Astrocyte (in vitro differentiated cells and primary cell): ENCODE data around the gene TNFSF13. TPM values are rescaled to one million over a fixed set of nuclear protein-coding genes. Genes with fewer than 3 reads are reported as not detected.
A peak's percentile ranks its signal among the peaks of the same experiment; 100 is the strongest.

Experiments
- DNase-seq: peaks from one replicate; pipeline ENCODE4 v3.0.0-alpha.2; 2010; ENCODE audit warnings: low read depth
- FAIRE-seq: peaks from 2 replicates; lab custom pipeline; 2011; peaks lifted over from hg19 to GRCh38; lab: Jason Lieb, UNC
- H2AFZ ChIP-seq: 2 replicates; pipeline ENCODE4 v1.6.0; 2012; ENCODE audit warnings: low read depth, low read length, inconsistent platforms
- H3K27ac ChIP-seq: 2 replicates; pipeline ENCODE4 v1.5.1; 2011; ENCODE audit warnings: low read depth, low read length, inconsistent platforms
- H3K27me3 ChIP-seq: 2 replicates; pipeline ENCODE4 v1.6.0; 2011; ENCODE audit warnings: low read length, inconsistent platforms; ENCODE audit not compliant: insufficient read depth
- H3K36me3 ChIP-seq: 2 replicates; pipeline ENCODE4 v1.5.1; 2011; ENCODE audit warnings: low read length, inconsistent platforms; ENCODE audit not compliant: insufficient read depth
- H3K4me1 ChIP-seq: 2 replicates; pipeline ENCODE4 v1.5.1; 2011; ENCODE audit warnings: low read length, inconsistent platforms; ENCODE audit not compliant: insufficient read depth
- H3K4me2 ChIP-seq: 2 replicates; pipeline ENCODE4 v1.6.0; 2012; ENCODE audit warnings: low read length, inconsistent platforms
- H3K4me3 ChIP-seq: 2 replicates; pipeline ENCODE4 v1.5.1; 2011; ENCODE audit warnings: low read depth, mild to moderate bottlenecking, low read length, inconsistent platforms; ENCODE audit not compliant: insufficient read depth
- H3K79me2 ChIP-seq: 2 replicates; pipeline ENCODE4 v1.6.0; 2012; ENCODE audit warnings: mild to moderate bottlenecking, low read length, inconsistent platforms; ENCODE audit not compliant: insufficient read depth
- H3K9ac ChIP-seq: 2 replicates; pipeline ENCODE4 v1.6.0; 2012; ENCODE audit warnings: mild to moderate bottlenecking, low read length, inconsistent platforms
- H3K9me3 ChIP-seq: 2 replicates; pipeline ENCODE4 v1.5.1; 2012; ENCODE audit warnings: low read depth, mild to moderate bottlenecking, low read length, inconsistent platforms; ENCODE audit not compliant: insufficient read depth
- H4K20me1 ChIP-seq: 2 replicates; pipeline ENCODE4 v1.6.0; 2012; ENCODE audit warnings: low read length, inconsistent platforms; ENCODE audit not compliant: insufficient read depth
- H3K27ac Mint-ChIP-seq: one replicate; pipeline ENCODE4 v1.8.0; 2021; ENCODE audit warnings: mild to moderate bottlenecking, mixed read lengths; ENCODE audit not compliant: unreplicated experiment
- H3K27me3 Mint-ChIP-seq: one replicate; pipeline ENCODE4 v1.8.0; 2021; ENCODE audit warnings: low read depth, mixed read lengths; ENCODE audit not compliant: unreplicated experiment
- H3K36me3 Mint-ChIP-seq: one replicate; pipeline ENCODE4 v1.8.0; 2021; ENCODE audit warnings: low read depth, mixed read lengths; ENCODE audit not compliant: unreplicated experiment
- H3K4me1 Mint-ChIP-seq: one replicate; pipeline ENCODE4 v1.8.0; 2021; ENCODE audit warnings: low read depth, mixed read lengths; ENCODE audit not compliant: unreplicated experiment
- H3K4me3 Mint-ChIP-seq: one replicate; pipeline ENCODE4 v1.8.0; 2021; ENCODE audit warnings: mild to moderate bottlenecking, moderate library complexity, mixed read lengths; ENCODE audit not compliant: unreplicated experiment
- H3K9me3 Mint-ChIP-seq: one replicate; pipeline ENCODE4 v1.8.0; 2021; ENCODE audit warnings: mild to moderate bottlenecking, mixed read lengths; ENCODE audit not compliant: unreplicated experiment
- CTCF ChIP-seq: IDR thresholded peaks from 2 replicates; pipeline ENCODE4 v1.5.1; 2011; ENCODE audit warnings: low read depth, mild to moderate bottlenecking, inconsistent platforms, low read length, moderate library complexity; ENCODE audit not compliant: insufficient read depth
- EZH2 ChIP-seq: IDR thresholded peaks from 2 replicates; pipeline ENCODE4 v1.6.1; 2012; ENCODE audit warnings: mild to moderate bottlenecking, low read length, inconsistent platforms; ENCODE audit not compliant: insufficient read depth
- total RNA-seq: library from RNA; stranded (reverse); gene quantifications from 2 replicates; pipeline ENCODE4 v1.2.1, GENCODE V29; 2021

Gene TNFSF13
- total RNA-seq, 1 donor from 2014 or later: 0.93 TPM

DNA sequence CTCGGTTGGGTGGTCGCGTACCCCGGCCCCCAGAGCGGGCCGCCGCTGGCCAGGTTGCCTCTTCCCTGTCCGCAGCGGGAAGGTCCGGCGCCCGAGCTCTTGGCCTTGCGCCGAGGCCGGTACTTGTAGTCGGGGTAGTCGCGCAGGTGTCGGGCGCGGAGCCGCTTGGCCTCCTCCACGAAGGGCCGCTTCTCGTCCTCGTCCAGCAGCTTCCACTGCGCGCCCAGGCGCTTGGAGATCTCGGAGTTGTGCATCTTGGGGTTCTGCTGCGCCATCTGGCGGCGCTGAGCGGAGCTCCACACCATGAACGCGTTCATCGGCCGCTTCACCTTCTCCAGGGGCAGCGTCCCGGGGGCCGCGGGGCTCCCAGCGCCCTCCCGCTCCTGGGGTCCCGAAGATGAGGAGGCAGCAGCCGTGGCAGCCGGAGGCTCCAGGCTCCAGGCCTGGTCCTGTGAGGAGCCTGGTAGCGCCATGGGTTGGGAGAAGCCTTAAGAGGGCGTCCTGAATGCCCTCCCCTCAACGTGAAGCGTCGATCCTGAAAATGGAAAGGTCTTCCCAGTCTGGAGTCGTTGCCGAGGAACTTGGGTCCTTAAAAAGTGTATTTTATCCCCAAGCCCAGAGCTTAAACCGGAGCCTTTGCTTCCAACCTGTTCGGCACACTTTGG lies 30.8 kb downstream of the TNFSF13 start:
- TF ChIP-seq EZH2 (no peak), CTCF (peak; percentile 56)
- peak overlapping the region; percentile 68 for H3K9ac ChIP-seq
- peak overlapping the region; percentile 22 for H3K27ac ChIP-seq
- Mint-ChIP-seq H3K27ac (no peak overlapping the region), H3K36me3 (peaks cover 24% of the 10 kb centered on the region), H3K27me3 (no peaks in the 10 kb centered on the region), H3K9me3 (no peaks in the 10 kb centered on the region), H3K4me1 (peaks cover 47% of the 10 kb centered on the region), H3K4me3 (peak overlapping the region; percentile 14)
- H3K4me2 ChIP-seq: peak overlapping the region; percentile 81
- H3K4me1 ChIP-seq: peaks cover 52% of the 10 kb centered on the region
- FAIRE-seq (no peak), DNase-seq (peak; percentile 61)
- H3K36me3 ChIP-seq: peaks cover 17% of the 10 kb centered on the region
- H3K27me3 ChIP-seq: no peaks in the 10 kb centered on the region
- no peak overlapping the region for H3K4me3 ChIP-seq
- H3K79me2 ChIP-seq: peaks cover 42% of the 10 kb centered on the region
- H3K9me3 ChIP-seq: no peaks in the 10 kb centered on the region
- peaks cover 41% of the 10 kb centered on the region for H4K20me1 ChIP-seq
- H2AFZ ChIP-seq: no peak overlapping the region

DNA sequence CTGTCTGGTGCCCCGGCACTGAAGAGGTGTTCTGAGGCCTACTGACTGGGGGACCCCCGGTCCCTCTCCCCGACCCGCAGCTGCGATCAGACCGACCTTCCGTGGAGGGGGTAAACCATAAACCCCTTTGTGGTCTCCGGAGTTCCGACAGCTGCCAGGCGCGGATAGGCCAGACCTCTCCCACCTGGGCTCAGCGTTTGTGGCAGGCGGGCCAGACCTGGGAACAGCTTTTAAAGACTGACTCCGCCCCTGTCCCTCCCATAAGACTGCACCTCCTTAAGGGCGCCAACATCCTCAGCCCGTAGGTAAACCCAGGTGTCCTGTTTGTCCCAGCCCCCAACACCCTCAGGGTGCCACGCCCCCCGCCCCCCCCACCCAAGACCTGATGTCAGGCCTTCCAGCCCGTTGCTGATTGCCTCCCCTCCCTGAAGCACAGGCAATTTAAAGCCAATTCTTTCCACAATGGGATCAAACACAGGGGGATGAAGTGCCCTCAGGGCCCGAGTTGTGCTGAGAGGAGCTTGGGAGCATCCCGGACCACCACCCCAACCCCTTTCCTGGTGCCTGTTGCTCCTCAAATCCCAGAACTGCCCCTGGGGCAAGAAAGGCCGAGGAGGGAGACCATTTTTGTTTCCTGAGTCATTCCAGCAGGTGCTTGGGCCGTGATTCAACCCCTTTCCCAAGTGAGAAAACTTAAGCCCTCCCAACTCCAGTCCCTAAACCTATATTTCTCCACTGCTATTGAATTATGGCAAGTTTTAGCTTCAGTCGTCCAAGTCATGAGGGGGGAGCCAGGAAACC lies 31.5 kb downstream of the TNFSF13 start, which contains the start of gene SOX15:
TSS of gene SOX15 (minus strand) at position 204 of the 801 bp plus-strand sequence. CDS start 418 bp downstream, outside the sequence.
- peaks cover 25% of the 10 kb centered on the region for H3K36me3 Mint-ChIP-seq
- Histone ChIP-seq H3K27me3 (no peaks in the 10 kb centered on the region), H3K4me1 (peaks cover 50% of the 10 kb centered on the region), H3K9ac (peak within 1 kb of the TSS; percentile 76), H3K4me3 (no peak within 1 kb of the TSS), H3K27ac (peak within 1 kb of the TSS; percentile 82), H3K36me3 (peaks cover 25% of the 10 kb centered on the region), H3K9me3 (no peaks in the 10 kb centered on the region), H2AFZ (no peak within 1 kb of the TSS), H4K20me1 (peaks cover 41% of the 10 kb centered on the region), H3K4me2 (peak within 1 kb of the TSS; percentile 81), H3K79me2 (peaks cover 34% of the 10 kb centered on the region)
- H3K4me1 Mint-ChIP-seq: peaks cover 43% of the 10 kb centered on the region
- DNase-seq: peak; percentile 35
- H3K27me3 Mint-ChIP-seq: no peaks in the 10 kb centered on the region
- H3K9me3 Mint-ChIP-seq: no peaks in the 10 kb centered on the region
- no peak for TF ChIP-seq EZH2
- no peak for TF ChIP-seq CTCF
- peak within 1 kb of the TSS; percentile 54 for H3K4me3 Mint-ChIP-seq
- H3K27ac Mint-ChIP-seq: peak within 1 kb of the TSS; percentile 85
- no peak for FAIRE-seq
